Activated naive CD4-positive, alpha-beta T cell treated with anti-CD3 and anti-CD28 coated beads, Interleukin-2, amount 50 U/mL, for 16 hours (primary cell): ENCODE measurements around the gene CFAP74.
A peak's percentile ranks its signal among the peaks of the same experiment; 100 is the strongest.

Source experiments
- DNase-seq: peaks from one replicate; pipeline ENCODE4 v3.0.0-alpha.2; 2020

The CFAP74 gene

GRCh38 chr1:1969505-1969900 is 34.1 kb downstream of the CFAP74 start:
- no peak for DNase-seq

- no peak for DNase-seq
Observed at GRCh38 chr1:1968767-1969504, 34.6 kb downstream of the CFAP74 start.

- no peak for DNase-seq
Observed at GRCh38 chr1:1967879-1968278, 35.7 kb downstream of the CFAP74 start.

- DNase-seq = no peak
Observed at GRCh38 chr1:1967151-1967550, 36.4 kb downstream of the CFAP74 start.

- no peak for DNase-seq
Observed at GRCh38 chr1:1966071-1966740, 37.4 kb downstream of the CFAP74 start.

- no peak for DNase-seq
Observed at GRCh38 chr1:1965546-1965945, 38.0 kb downstream of the CFAP74 start.

GRCh38 chr1:1964811-1965210 is 38.8 kb downstream of the CFAP74 start:
- DNase-seq = no peak

GRCh38 chr1:1963570-1963969 is 40.0 kb downstream of the CFAP74 start:
- DNase-seq = no peak

GRCh38 chr1:1962752-1963151 is 40.8 kb downstream of the CFAP74 start:
- DNase-seq = no peak

GRCh38 chr1:1960480-1961196 is 42.9 kb downstream of the CFAP74 start:
- DNase-seq = no peak

GRCh38 chr1:1959840-1960479 is 43.6 kb downstream of the CFAP74 start:
- DNase-seq = peak; percentile 75

- no peak for DNase-seq
Observed at GRCh38 chr1:1959459-1959839, 44.1 kb downstream of the CFAP74 start.

GRCh38 chr1:1958071-1958541 is 45.5 kb downstream of the CFAP74 start:
- DNase-seq = no peak

- DNase-seq = no peak
Observed at GRCh38 chr1:1957533-1957961, 46.0 kb downstream of the CFAP74 start.

- DNase-seq = no peak
Observed at GRCh38 chr1:1956586-1957532, 46.7 kb downstream of the CFAP74 start.

GRCh38 chr1:1956101-1956500 is 47.5 kb downstream of the CFAP74 start:
- no peak for DNase-seq

- DNase-seq = no peak
Observed at GRCh38 chr1:1955621-1956094, 47.9 kb downstream of the CFAP74 start.

GRCh38 chr1:1954831-1955441 is 48.6 kb downstream of the CFAP74 start:
- DNase-seq = no peak

GRCh38 chr1:1954015-1954414 is 49.6 kb downstream of the CFAP74 start:
- DNase-seq = no peak

- no peak for DNase-seq
Observed at GRCh38 chr1:1950940-1951339, 52.6 kb downstream of the CFAP74 start.

GRCh38 chr1:1948783-1949182 is 54.8 kb downstream of the CFAP74 start:
- DNase-seq = no peak

- no peak for DNase-seq
Observed at GRCh38 chr1:1947493-1947892, 56.1 kb downstream of the CFAP74 start.
